GM23338 (cell line): ENCODE results near the gene PAQR4. TPM values are rescaled to one million over a fixed set of nuclear protein-coding genes. Genes with fewer than 3 reads are reported as not detected.

Experiments used
- ATAC-seq: fragments of 200-7000 bp; cut with Tn5 transposase; 3 replicates; pipeline ENCODE4 v1.9.1; 2020
- DNase-seq: peaks from one replicate; pipeline ENCODE4 v3.0.0-alpha.2; 2015; ENCODE audit warnings: low spot score
- H2AFZ ChIP-seq: fragments of 200-600 bp; sonication (generic); 2 replicates; pipeline ENCODE4 v1.8.0; 2016; ENCODE audit warnings: antibody characterized with exemption, mild to moderate bottlenecking, moderate library complexity
- H3F3A ChIP-seq: fragments of 200-600 bp; sonication (generic); replicated peaks from 2 replicates; pipeline ENCODE4 v1.8.0; 2017; ENCODE audit warnings: antibody characterized with exemption, mixed run types, low read depth
- H3K27ac ChIP-seq: fragments of 200-600 bp; sonication (generic); 2 replicates; pipeline ENCODE4 v1.6.1; 2016; ENCODE audit warnings: low read depth
- H3K27me3 ChIP-seq: fragments of 200-600 bp; sonication (generic); 2 replicates; pipeline ENCODE4 v1.8.0; 2016; ENCODE audit warnings: mild to moderate bottlenecking, mixed run types, moderate library complexity; ENCODE audit not compliant: insufficient read depth
- H3K36me3 ChIP-seq: fragments of 200-600 bp; sonication (generic); 2 replicates; pipeline ENCODE4 v1.8.0; 2016; ENCODE audit warnings: mild to moderate bottlenecking; ENCODE audit not compliant: insufficient read depth
- H3K4me1 ChIP-seq: fragments of 200-600 bp; sonication (generic); 2 replicates; pipeline ENCODE4 v1.8.0; 2016; ENCODE audit warnings: mild to moderate bottlenecking, moderate library complexity; ENCODE audit not compliant: insufficient read depth
- H3K4me2 ChIP-seq: fragments of 200-600 bp; sonication (generic); 2 replicates; pipeline ENCODE4 v1.7.1; 2017; ENCODE audit warnings: mixed run types
- H3K4me3 ChIP-seq: fragments of 200-600 bp; sonication (generic); 2 replicates; pipeline ENCODE4 v1.6.1; 2016; ENCODE audit warnings: mixed run types
- H3K79me2 ChIP-seq: fragments of 200-600 bp; sonication (generic); replicated peaks from 2 replicates; pipeline ENCODE4 v1.8.0; 2017; ENCODE audit warnings: mild to moderate bottlenecking; ENCODE audit not compliant: insufficient read depth
- H3K9me2 ChIP-seq: fragments of 200-600 bp; sonication (generic); 2 replicates; pipeline ENCODE4 v1.8.0; 2017; ENCODE audit not compliant: insufficient read depth
- H4K20me1 ChIP-seq: fragments of 200-600 bp; sonication (generic); replicated peaks from 2 replicates; pipeline ENCODE4 v1.8.0; 2017; ENCODE audit warnings: mild to moderate bottlenecking; ENCODE audit not compliant: insufficient read depth
- H3K27ac Mint-ChIP-seq: 2 replicates; pipeline ENCODE4 v1.8.0; 2020; ENCODE audit warnings: inconsistent platforms, mild to moderate bottlenecking, moderate library complexity, mixed read lengths
- H3K27me3 Mint-ChIP-seq: 3 replicates; pipeline ENCODE4 v1.8.0; 2022; ENCODE audit warnings: low read depth, mild to moderate bottlenecking, moderate library complexity, mixed read lengths, inconsistent platforms; ENCODE audit not compliant: insufficient read depth, poor library complexity
- H3K36me3 Mint-ChIP-seq: 3 replicates; pipeline ENCODE4 v1.8.0; 2021; ENCODE audit warnings: low read depth, mild to moderate bottlenecking, inconsistent platforms, moderate library complexity, mixed read lengths
- H3K4me1 Mint-ChIP-seq: 3 replicates; pipeline ENCODE4 v1.8.0; 2020; ENCODE audit warnings: mild to moderate bottlenecking, inconsistent platforms, mixed read lengths
- H3K4me3 Mint-ChIP-seq: 3 replicates; pipeline ENCODE4 v1.8.0; 2021; ENCODE audit warnings: moderate library complexity, mild to moderate bottlenecking, inconsistent platforms, mixed read lengths
- H3K9me3 Mint-ChIP-seq: 3 replicates; pipeline ENCODE4 v1.8.0; 2020; ENCODE audit warnings: moderate library complexity, mild to moderate bottlenecking, inconsistent platforms, mixed read lengths
- CREB1 ChIP-seq: fragments of 250-450 bp; sonication (Bioruptor Pico); IDR thresholded peaks from 2 replicates; pipeline ENCODE4 v1.5.0; 2020; ENCODE audit warnings: low read depth, mild to moderate bottlenecking, moderate library complexity
- ETS1 ChIP-seq: IDR thresholded peaks from 2 replicates; pipeline ENCODE4 v1.6.1; 2016; ENCODE audit warnings: antibody characterized with exemption
- EZH2 ChIP-seq: fragments of 200-600 bp; sonication (generic); IDR thresholded peaks from one replicate; pipeline ENCODE4 v1.8.0; 2017; ENCODE audit warnings: antibody characterized with exemption, mild to moderate bottlenecking, low read depth; ENCODE audit not compliant: unreplicated experiment
- EZH2phosphoT487 ChIP-seq: fragments of 200-600 bp; sonication (generic); IDR thresholded peaks from one replicate; pipeline ENCODE4 v1.8.1; 2018; ENCODE audit warnings: antibody characterized with exemption; ENCODE audit not compliant: unreplicated experiment
- JUNB ChIP-seq: IDR thresholded peaks from one replicate; pipeline ENCODE4 v1.6.1; 2016; ENCODE audit warnings: antibody characterized with exemption; ENCODE audit not compliant: unreplicated experiment
- NANOG ChIP-seq: IDR thresholded peaks from 2 replicates; pipeline ENCODE4 v1.6.1; 2016; ENCODE audit warnings: antibody characterized with exemption, borderline replicate concordance
- POLR2AphosphoS5 ChIP-seq: IDR thresholded peaks from 2 replicates; pipeline ENCODE4 v1.6.1; 2016; ENCODE audit warnings: antibody characterized with exemption, low read depth
- STAT1 ChIP-seq: IDR thresholded peaks from one replicate; pipeline ENCODE4 v1.6.1; 2016; ENCODE audit warnings: antibody characterized with exemption; ENCODE audit not compliant: unreplicated experiment
- ZNF114 ChIP-seq: fragments of 250-450 bp; sonication (Bioruptor Pico); IDR thresholded peaks from 2 replicates; pipeline ENCODE4 v1.5.0; 2020; ENCODE audit warnings: mild to moderate bottlenecking, moderate library complexity
- ZNF331 ChIP-seq: fragments of 250-450 bp; sonication (Bioruptor Pico); IDR thresholded peaks from 2 replicates; pipeline ENCODE4 v1.5.0; 2020; ENCODE audit warnings: low read depth, mild to moderate bottlenecking, moderate library complexity
- polyA plus RNA-seq: library from polyadenylated mRNA; unstranded; fragments of >200 nt; fragmentation: Nextera tagmentation; extraction: Ambion mirVana; gene quantifications from 2 replicates; pipeline ENCODE4 v1.2.1, GENCODE V29; 2016
- total RNA-seq: library from RNA; depleted of rRNA; stranded (reverse); fragments of >200 nt; shearing (Covaris generic); gene quantifications from 2 replicates; pipeline ENCODE4 v1.2.3, GENCODE V29; 2014
- TF ChIP-seq, protein P1 (sequence below): IDR thresholded peaks from one replicate; pipeline ENCODE4 v1.6.1; 2018; ENCODE audit warnings: antibody characterized with exemption; ENCODE audit not compliant: unreplicated experiment
- TF ChIP-seq, protein P2 (sequence below): fragments of 250-450 bp; sonication (Bioruptor Pico); IDR thresholded peaks from 2 replicates; pipeline ENCODE4 v1.5.0; 2020; ENCODE audit warnings: mild to moderate bottlenecking, moderate library complexity
- TF ChIP-seq, protein P3 (sequence below), 2 experiments: fragments of 200-600 bp in 1 of 2; sonication (generic) in 1 of 2; conservative IDR thresholded peaks; 2 replicates each; pipeline versions ENCODE4 v1.5.1 to v1.6.1; 2016 to 2017; ENCODE audit warnings: antibody characterized with exemption in 2 of 2, low read depth in 2 of 2, mild to moderate bottlenecking in 2 of 2, moderate library complexity in 1 of 2

Gene PAQR4
- total and polyA plus RNA-seq, 2 experiments from 2014 or later: 7.0 to 29.3 TPM

DNA sequence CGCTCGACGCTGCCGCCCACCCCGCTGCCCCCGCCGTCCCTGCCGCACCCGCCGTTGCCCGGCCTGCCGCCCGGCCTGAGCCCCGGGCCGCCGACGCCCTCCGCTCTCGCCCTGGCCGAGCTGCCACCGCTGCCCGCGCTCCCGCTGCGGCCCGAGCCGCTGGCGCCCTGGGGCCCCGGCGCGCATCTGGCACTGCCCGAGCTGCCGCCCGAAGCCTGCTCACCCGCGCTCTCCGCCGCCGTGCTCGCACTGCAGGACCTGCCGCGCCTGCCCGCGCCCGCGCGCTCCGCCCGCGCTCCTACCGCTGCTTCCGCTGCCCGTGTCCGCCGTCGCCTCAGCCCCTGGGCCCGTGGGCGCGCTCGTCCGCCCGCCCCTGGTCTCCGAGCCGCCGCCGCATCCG lies 35.2 kb downstream of the PAQR4 start:
- DNase-seq: no peak
- Histone ChIP-seq H2AFZ (no peak overlapping the region), H3K4me3 (no peak overlapping the region)

More for the DNA sequence above, 35.2 kb downstream of the PAQR4 start:
- Mint-ChIP-seq H3K9me3 (no peaks in the 10 kb centered on the region), H3K36me3 (peaks cover 13% of the 10 kb centered on the region), H3K27me3 (peaks cover 22% of the 10 kb centered on the region), H3K4me1 (peaks cover 35% of the 10 kb centered on the region), H3K27ac (no peak overlapping the region), H3K4me3 (peak overlapping the region; percentile 82; the same call in 2 of the 3 replicates)
- Histone ChIP-seq H3K9me2 (no peaks in the 10 kb centered on the region), H4K20me1 (no peaks in the 10 kb centered on the region), H3K36me3 (no peaks in the 10 kb centered on the region), H3F3A (peaks cover 25% of the 10 kb centered on the region), H3K79me2 (no peaks in the 10 kb centered on the region), H3K27ac (no peak overlapping the region), H3K4me1 (peaks cover 37% of the 10 kb centered on the region), H3K27me3 (no peaks in the 10 kb centered on the region), H3K4me2 (no peak overlapping the region)
- no peak for ATAC-seq
- no peak for TF ChIP-seq ZNF114 (CRISPR knock-in tag)
- TF ChIP-seq NANOG: no peak
- TF ChIP-seq, protein P1, sequence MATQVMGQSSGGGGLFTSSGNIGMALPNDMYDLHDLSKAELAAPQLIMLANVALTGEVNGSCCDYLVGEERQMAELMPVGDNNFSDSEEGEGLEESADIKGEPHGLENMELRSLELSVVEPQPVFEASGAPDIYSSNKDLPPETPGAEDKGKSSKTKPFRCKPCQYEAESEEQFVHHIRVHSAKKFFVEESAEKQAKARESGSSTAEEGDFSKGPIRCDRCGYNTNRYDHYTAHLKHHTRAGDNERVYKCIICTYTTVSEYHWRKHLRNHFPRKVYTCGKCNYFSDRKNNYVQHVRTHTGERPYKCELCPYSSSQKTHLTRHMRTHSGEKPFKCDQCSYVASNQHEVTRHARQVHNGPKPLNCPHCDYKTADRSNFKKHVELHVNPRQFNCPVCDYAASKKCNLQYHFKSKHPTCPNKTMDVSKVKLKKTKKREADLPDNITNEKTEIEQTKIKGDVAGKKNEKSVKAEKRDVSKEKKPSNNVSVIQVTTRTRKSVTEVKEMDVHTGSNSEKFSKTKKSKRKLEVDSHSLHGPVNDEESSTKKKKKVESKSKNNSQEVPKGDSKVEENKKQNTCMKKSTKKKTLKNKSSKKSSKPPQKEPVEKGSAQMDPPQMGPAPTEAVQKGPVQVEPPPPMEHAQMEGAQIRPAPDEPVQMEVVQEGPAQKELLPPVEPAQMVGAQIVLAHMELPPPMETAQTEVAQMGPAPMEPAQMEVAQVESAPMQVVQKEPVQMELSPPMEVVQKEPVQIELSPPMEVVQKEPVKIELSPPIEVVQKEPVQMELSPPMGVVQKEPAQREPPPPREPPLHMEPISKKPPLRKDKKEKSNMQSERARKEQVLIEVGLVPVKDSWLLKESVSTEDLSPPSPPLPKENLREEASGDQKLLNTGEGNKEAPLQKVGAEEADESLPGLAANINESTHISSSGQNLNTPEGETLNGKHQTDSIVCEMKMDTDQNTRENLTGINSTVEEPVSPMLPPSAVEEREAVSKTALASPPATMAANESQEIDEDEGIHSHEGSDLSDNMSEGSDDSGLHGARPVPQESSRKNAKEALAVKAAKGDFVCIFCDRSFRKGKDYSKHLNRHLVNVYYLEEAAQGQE: no peak
- TF ChIP-seq POLR2AphosphoS5: no peak
- TF ChIP-seq JUNB: no peak
- TF ChIP-seq CREB1 (CRISPR knock-in tag): no peak
- TF ChIP-seq ZNF331 (CRISPR knock-in tag): no peak
- TF ChIP-seq EZH2: no peak
- TF ChIP-seq, protein P2, sequence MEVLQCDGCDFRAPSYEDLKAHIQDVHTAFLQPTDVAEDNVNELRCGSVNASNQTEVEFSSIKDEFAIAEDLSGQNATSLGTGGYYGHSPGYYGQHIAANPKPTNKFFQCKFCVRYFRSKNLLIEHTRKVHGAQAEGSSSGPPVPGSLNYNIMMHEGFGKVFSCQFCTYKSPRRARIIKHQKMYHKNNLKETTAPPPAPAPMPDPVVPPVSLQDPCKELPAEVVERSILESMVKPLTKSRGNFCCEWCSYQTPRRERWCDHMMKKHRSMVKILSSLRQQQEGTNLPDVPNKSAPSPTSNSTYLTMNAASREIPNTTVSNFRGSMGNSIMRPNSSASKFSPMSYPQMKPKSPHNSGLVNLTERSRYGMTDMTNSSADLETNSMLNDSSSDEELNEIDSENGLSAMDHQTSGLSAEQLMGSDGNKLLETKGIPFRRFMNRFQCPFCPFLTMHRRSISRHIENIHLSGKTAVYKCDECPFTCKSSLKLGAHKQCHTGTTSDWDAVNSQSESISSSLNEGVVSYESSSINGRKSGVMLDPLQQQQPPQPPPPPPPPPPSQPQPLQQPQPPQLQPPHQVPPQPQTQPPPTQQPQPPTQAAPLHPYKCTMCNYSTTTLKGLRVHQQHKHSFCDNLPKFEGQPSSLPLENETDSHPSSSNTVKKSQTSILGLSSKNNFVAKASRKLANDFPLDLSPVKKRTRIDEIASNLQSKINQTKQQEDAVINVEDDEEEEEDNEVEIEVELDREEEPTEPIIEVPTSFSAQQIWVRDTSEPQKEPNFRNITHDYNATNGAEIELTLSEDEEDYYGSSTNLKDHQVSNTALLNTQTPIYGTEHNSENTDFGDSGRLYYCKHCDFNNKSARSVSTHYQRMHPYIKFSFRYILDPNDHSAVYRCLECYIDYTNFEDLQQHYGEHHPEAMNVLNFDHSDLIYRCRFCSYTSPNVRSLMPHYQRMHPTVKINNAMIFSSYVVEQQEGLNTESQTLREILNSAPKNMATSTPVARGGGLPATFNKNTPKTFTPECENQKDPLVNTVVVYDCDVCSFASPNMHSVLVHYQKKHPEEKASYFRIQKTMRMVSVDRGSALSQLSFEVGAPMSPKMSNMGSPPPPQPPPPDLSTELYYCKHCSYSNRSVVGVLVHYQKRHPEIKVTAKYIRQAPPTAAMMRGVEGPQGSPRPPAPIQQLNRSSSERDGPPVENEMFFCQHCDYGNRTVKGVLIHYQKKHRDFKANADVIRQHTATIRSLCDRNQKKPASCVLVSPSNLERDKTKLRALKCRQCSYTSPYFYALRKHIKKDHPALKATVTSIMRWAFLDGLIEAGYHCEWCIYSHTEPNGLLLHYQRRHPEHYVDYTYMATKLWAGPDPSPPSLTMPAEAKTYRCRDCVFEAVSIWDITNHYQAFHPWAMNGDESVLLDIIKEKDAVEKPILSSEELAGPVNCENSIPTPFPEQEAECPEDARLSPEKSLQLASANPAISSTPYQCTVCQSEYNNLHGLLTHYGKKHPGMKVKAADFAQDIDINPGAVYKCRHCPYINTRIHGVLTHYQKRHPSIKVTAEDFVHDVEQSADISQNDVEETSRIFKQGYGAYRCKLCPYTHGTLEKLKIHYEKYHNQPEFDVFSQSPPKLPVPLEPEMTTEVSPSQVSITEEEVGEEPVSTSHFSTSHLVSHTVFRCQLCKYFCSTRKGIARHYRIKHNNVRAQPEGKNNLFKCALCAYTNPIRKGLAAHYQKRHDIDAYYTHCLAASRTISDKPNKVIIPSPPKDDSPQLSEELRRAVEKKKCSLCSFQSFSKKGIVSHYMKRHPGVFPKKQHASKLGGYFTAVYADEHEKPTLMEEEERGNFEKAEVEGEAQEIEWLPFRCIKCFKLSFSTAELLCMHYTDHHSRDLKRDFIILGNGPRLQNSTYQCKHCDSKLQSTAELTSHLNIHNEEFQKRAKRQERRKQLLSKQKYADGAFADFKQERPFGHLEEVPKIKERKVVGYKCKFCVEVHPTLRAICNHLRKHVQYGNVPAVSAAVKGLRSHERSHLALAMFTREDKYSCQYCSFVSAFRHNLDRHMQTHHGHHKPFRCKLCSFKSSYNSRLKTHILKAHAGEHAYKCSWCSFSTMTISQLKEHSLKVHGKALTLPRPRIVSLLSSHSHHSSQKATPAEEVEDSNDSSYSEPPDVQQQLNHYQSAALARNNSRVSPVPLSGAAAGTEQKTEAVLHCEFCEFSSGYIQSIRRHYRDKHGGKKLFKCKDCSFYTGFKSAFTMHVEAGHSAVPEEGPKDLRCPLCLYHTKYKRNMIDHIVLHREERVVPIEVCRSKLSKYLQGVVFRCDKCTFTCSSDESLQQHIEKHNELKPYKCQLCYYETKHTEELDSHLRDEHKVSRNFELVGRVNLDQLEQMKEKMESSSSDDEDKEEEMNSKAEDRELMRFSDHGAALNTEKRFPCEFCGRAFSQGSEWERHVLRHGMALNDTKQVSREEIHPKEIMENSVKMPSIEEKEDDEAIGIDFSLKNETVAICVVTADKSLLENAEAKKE (CRISPR knock-in tag): no peak
- TF ChIP-seq EZH2phosphoT487: no peak
- no peak for TF ChIP-seq ETS1
- TF ChIP-seq, protein P3, sequence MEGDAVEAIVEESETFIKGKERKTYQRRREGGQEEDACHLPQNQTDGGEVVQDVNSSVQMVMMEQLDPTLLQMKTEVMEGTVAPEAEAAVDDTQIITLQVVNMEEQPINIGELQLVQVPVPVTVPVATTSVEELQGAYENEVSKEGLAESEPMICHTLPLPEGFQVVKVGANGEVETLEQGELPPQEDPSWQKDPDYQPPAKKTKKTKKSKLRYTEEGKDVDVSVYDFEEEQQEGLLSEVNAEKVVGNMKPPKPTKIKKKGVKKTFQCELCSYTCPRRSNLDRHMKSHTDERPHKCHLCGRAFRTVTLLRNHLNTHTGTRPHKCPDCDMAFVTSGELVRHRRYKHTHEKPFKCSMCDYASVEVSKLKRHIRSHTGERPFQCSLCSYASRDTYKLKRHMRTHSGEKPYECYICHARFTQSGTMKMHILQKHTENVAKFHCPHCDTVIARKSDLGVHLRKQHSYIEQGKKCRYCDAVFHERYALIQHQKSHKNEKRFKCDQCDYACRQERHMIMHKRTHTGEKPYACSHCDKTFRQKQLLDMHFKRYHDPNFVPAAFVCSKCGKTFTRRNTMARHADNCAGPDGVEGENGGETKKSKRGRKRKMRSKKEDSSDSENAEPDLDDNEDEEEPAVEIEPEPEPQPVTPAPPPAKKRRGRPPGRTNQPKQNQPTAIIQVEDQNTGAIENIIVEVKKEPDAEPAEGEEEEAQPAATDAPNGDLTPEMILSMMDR (conservative IDR thresholded peaks at IDR 0.05; ENCODE audit: low read depth in 2 of 2): no peak
- TF ChIP-seq STAT1: no peak
